Endothelial cell of umbilical vein (primary cell): ENCODE data around the gene DLGAP1. TPM values are rescaled to one million over a fixed set of nuclear protein-coding genes. Genes with fewer than 3 reads are reported as not detected.

ENCODE experiments used
- BruUV-seq: library from RNA; stranded (reverse); fragments of 400-500 nt; replicated peaks from 2 replicates; lab custom pipeline; 2021; lab: Mats Ljungman, UMichigan
- CTCF ChIA-PET: fragments of 300-600, 350-600 bp; sonication (Branson Sonifier 250); formaldehyde crosslinking; loops from one replicate; lab custom pipeline; 2021; ENCODE audit warnings: antibody characterized with exemption, inconsistent platforms; lab: Charles Lee
- POLR2A ChIA-PET: fragments of 300-600, 350-600 bp; sonication (Branson Sonifier 250); formaldehyde crosslinking; loops from one replicate; lab custom pipeline; 2021; ENCODE audit warnings: antibody characterized with exemption, inconsistent platforms; lab: Charles Lee
- DNase-seq: peaks from one replicate; pipeline ENCODE4 v3.0.0-alpha.2; 2011; ENCODE audit warnings: low read depth, low spot score
- FAIRE-seq: peaks from 2 replicates; lab custom pipeline; 2011; peaks lifted over from hg19 to GRCh38; lab: Jason Lieb, UNC
- H2AFZ ChIP-seq: 2 replicates; pipeline ENCODE4 v1.6.0; 2012; ENCODE audit warnings: low read depth, low read length, control low read depth, inconsistent platforms
- H3K27ac ChIP-seq: 2 replicates; pipeline ENCODE4 v1.5.1; 2011; ENCODE audit warnings: low read depth, mild to moderate bottlenecking, control low read depth, low read length, moderate library complexity; ENCODE audit not compliant: insufficient read depth
- H3K27me3 ChIP-seq, 2 experiments: 2 replicates each; pipeline versions ENCODE4 v1.6.0 to v1.6.1; 2011; ENCODE audit warnings: low read length in 2 of 2, mixed read lengths in 1 of 2; ENCODE audit not compliant: control insufficient read depth in 2 of 2, insufficient read depth in 2 of 2
- H3K36me3 ChIP-seq, 2 experiments: 2 replicates in 1 of 2; 3 replicates in 1 of 2; pipeline ENCODE4 v1.5.1; 2011; ENCODE audit warnings: low read length in 2 of 2, mild to moderate bottlenecking in 1 of 2, moderate library complexity in 1 of 2; ENCODE audit not compliant: control insufficient read depth in 2 of 2, insufficient read depth in 2 of 2; ENCODE audit errors: extremely low read depth in 1 of 2
- H3K4me1 ChIP-seq: 3 replicates; pipeline ENCODE4 v1.5.1; 2011; ENCODE audit warnings: mild to moderate bottlenecking, low read length; ENCODE audit not compliant: control insufficient read depth, insufficient read depth; ENCODE audit errors: extremely low read depth
- H3K4me2 ChIP-seq: 2 replicates; pipeline ENCODE4 v1.6.1; 2011; ENCODE audit warnings: low read length, control low read depth, mixed read lengths; ENCODE audit not compliant: insufficient read depth
- H3K4me3 ChIP-seq, 3 experiments: fragments of 200-600 bp in 1 of 3; sonication (generic), shearing (Covaris generic) in 1 of 3; replicated peaks in 1 of 3; 2 replicates each; pipeline ENCODE4 v1.5.1; 2011 to 2016; ENCODE audit warnings: control low read depth in 3 of 3, low read length in 3 of 3, mild to moderate bottlenecking in 2 of 3, inconsistent platforms in 1 of 3, low read depth in 1 of 3, moderate library complexity in 1 of 3; ENCODE audit not compliant: insufficient read depth in 1 of 3
- H3K79me2 ChIP-seq: 2 replicates; pipeline ENCODE4 v1.6.0; 2012; ENCODE audit warnings: low read length, inconsistent platforms; ENCODE audit not compliant: control insufficient read depth, insufficient read depth
- H3K9ac ChIP-seq: replicated peaks from 2 replicates; pipeline ENCODE3; 2011; ENCODE audit warnings: low read length, control low read depth; ENCODE audit not compliant: insufficient read depth; ENCODE audit errors: extremely low read depth
- H3K9me1 ChIP-seq: replicated peaks from 3 replicates; pipeline ENCODE4 v1.6.0; 2011; ENCODE audit warnings: mild to moderate bottlenecking, low read length; ENCODE audit not compliant: control insufficient read depth, insufficient read depth; ENCODE audit errors: extremely low read depth
- H3K9me3 ChIP-seq: replicated peaks from 2 replicates; pipeline ENCODE4 v1.5.1; 2012; ENCODE audit warnings: low read length, inconsistent platforms; ENCODE audit not compliant: control insufficient read depth, insufficient read depth
- H4K20me1 ChIP-seq: replicated peaks from 2 replicates; pipeline ENCODE3; 2011; ENCODE audit warnings: mild to moderate bottlenecking, low read length; ENCODE audit not compliant: control insufficient read depth, insufficient read depth; ENCODE audit errors: extremely low read depth
- FOS ChIP-seq: IDR thresholded peaks from 2 replicates; pipeline ENCODE4 v1.6.1; 2011; ENCODE audit warnings: mild to moderate bottlenecking, low read length, moderate library complexity, borderline replicate concordance; ENCODE audit not compliant: insufficient read depth
- POLR2AphosphoS5 ChIP-seq: IDR thresholded peaks from 2 replicates; pipeline ENCODE4 v1.6.1; 2012; ENCODE audit warnings: low read depth, mild to moderate bottlenecking, control low read depth, low read length, moderate library complexity; ENCODE audit not compliant: insufficient read depth
- dilution Hi-C: fragments of 300-500 bp; cut with MboI; formaldehyde crosslinking; loops from one replicate; pipeline ENCODE4 v1.15.0; 2019; ENCODE audit warnings: low sequenced_read_pairs; ENCODE audit not compliant: extremely low pct_ligation_motif_present
- intact Hi-C: fragments of 100-400 bp; cut with micrococcal nuclease; formaldehyde crosslinking; loops from one replicate; pipeline ENCODE4 v1.10.0; 2022
- polyA plus RNA-seq, 4 experiments: library from polyadenylated mRNA; depleted of rRNA in 3 of 4; stranded (reverse) in 3 of 4; unstranded in 1 of 4; fragments of >200 nt; gene quantifications; 2 replicates each; pipeline versions ENCODE4 v1.2.1 to v1.2.3, GENCODE V29; 2011 to 2012; ENCODE audit warnings: missing spikeins in 1 of 4
- total RNA-seq: library from RNA; stranded (reverse); gene quantifications from 2 replicates; pipeline ENCODE4 v1.2.3, GENCODE V29; 2021
- TF ChIP-seq, protein P1 (sequence below), 2 donors: IDR thresholded peaks; 1 replicate in 1 of 2; 2 replicates in 1 of 2; pipeline ENCODE4 v1.5.1; 2011; ENCODE audit warnings: low read length in 2 of 2, mild to moderate bottlenecking in 2 of 2, moderate library complexity in 2 of 2, control low read depth in 1 of 2, inconsistent platforms in 1 of 2, low read depth in 1 of 2; ENCODE audit not compliant: insufficient read depth in 1 of 2; ENCODE audit errors: extremely low read depth in 1 of 2

The DLGAP1 gene
- total and polyA plus RNA-seq, 2 donors (not counting 3 experiments of a cell fraction or from before 2014, with no cell fraction given) = 0.04 TPM; not detected in 1

DNA sequence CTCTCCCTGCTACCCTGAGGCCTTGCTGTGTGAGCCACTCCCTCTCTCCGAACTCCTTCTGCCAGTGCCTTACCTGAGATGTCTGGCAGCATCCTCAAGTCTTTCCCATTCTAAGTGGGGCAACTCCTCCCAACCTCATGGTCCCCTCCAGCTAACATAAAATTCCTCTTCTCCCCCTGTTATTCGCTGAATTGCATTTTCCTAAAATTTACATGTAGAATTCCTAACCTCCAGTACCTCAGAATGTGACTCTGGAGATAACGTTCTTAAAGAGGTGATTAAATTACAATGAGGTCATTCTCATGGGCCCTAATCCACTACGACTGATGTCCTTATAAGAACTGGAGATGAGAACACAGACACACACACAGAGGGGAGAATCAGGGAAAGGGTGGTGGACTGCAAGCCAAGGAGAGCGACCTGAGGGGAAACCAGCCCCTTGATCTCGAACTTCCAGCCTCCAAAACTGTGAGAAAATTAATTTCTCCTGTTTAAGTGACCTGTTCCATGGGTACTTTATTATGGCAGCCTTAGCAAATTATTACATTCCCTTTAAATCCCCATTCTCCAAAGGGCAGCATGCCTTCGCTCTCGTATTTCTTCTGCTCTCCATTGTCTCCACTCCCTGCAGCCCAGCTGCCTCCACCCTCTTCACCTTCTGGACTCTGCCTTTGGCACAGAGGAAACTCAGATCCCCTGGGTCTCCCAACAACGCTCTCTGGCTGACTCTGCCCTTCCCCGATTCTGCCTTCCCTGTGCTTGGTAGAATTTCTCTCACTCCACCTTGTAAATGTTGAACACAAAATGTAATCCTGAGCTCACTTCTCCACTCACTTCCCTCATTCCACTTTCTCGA is 934.6 kb downstream of the DLGAP1 start:
- H3K36me3 ChIP-seq = no peaks in the 10 kb centered on the region
- intact Hi-C loops (no loop called here), dilution Hi-C loops (no loop called here)
- BruUV-seq = no TSS peak
- no peak overlapping the region for H2AFZ ChIP-seq
- FAIRE-seq (no peak), DNase-seq (no peak)
- H3K79me2 ChIP-seq = no peaks in the 10 kb centered on the region
- ChIA-PET POLR2A (no interaction called here), CTCF (interaction anchor here (1.9 kb wide), 1 partner anchor 9 kb away, joined by 4 read pairs; no protein-coding TSS in a partner anchor)
- no peaks in the 10 kb centered on the region for H3K9me1 ChIP-seq
- H3K9me3 ChIP-seq = no peaks in the 10 kb centered on the region
- H4K20me1 ChIP-seq = no peaks in the 10 kb centered on the region
- H3K4me2 ChIP-seq = no peak overlapping the region
- no peak overlapping the region for H3K27ac ChIP-seq
- H3K9ac ChIP-seq = no peak overlapping the region
- H3K4me3 ChIP-seq = no peak overlapping the region
- peaks cover 4 to 9% of the 10 kb centered on the region in 2 experiments for H3K27me3 ChIP-seq
- no peak for TF ChIP-seq POLR2AphosphoS5
- H3K4me1 ChIP-seq = no peaks in the 10 kb centered on the region

GRCh38 chr18:3514312-3515216 is 940.5 kb downstream of the DLGAP1 start:
- FAIRE-seq = no peak
- Histone ChIP-seq H3K9me3 (no peaks in the 10 kb centered on the region), H3K27me3 (peaks cover 2 to 6% of the 10 kb centered on the region in 2 experiments), H4K20me1 (no peaks in the 10 kb centered on the region), H3K9me1 (no peaks in the 10 kb centered on the region), H3K4me1 (no peaks in the 10 kb centered on the region), H2AFZ (no peak overlapping the region), H3K4me2 (no peak overlapping the region), H3K36me3 (no peaks in the 10 kb centered on the region), H3K9ac (no peak overlapping the region), H3K79me2 (no peaks in the 10 kb centered on the region), H3K27ac (no peak overlapping the region), H3K4me3 (no peak overlapping the region)
- no peak for DNase-seq
- intact Hi-C loops = no loop called here
- BruUV-seq = no TSS peak
- no peak for TF ChIP-seq FOS
- TF ChIP-seq, protein P1, sequence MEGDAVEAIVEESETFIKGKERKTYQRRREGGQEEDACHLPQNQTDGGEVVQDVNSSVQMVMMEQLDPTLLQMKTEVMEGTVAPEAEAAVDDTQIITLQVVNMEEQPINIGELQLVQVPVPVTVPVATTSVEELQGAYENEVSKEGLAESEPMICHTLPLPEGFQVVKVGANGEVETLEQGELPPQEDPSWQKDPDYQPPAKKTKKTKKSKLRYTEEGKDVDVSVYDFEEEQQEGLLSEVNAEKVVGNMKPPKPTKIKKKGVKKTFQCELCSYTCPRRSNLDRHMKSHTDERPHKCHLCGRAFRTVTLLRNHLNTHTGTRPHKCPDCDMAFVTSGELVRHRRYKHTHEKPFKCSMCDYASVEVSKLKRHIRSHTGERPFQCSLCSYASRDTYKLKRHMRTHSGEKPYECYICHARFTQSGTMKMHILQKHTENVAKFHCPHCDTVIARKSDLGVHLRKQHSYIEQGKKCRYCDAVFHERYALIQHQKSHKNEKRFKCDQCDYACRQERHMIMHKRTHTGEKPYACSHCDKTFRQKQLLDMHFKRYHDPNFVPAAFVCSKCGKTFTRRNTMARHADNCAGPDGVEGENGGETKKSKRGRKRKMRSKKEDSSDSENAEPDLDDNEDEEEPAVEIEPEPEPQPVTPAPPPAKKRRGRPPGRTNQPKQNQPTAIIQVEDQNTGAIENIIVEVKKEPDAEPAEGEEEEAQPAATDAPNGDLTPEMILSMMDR (IDR thresholded peaks at IDR 0.05; ENCODE audit: extremely low read depth in 1 of 2, insufficient read depth in 1 of 2, low read depth in 1 of 2, low read length in 2 of 2) = no peak
- CTCF ChIA-PET = interaction anchor here (0.7 kb wide), 1 partner anchor 406 kb away, joined by 3 read pairs; no protein-coding TSS in a partner anchor
- dilution Hi-C loops = no loop called here
- POLR2A ChIA-PET = no interaction called here
